Activated naive CD4-positive, alpha-beta T cell (primary cell): ENCODE measurements around the gene LRRC56.
"Not testable (repeated sequence)": the region's sequence is repeated elsewhere in the genome, so short reads cannot be mapped to it uniquely, and the experiment has no call there.

Source experiments
- DNase-seq, 4 experiments: peaks; one replicate each; lab custom pipeline; 2025; lab: John Stamatoyannopoulos, UW

LRRC56 gene

GRCh38 chr11:501683-502287 lies 35.5 kb upstream of the LRRC56 start:
- DNase-seq: no peak

- no peak for DNase-seq
These were observed 34.8 kb upstream of the LRRC56 start for GRCh38 chr11:502288-503178.

- DNase-seq: no peak
These were observed 33.9 kb upstream of the LRRC56 start for GRCh38 chr11:503179-503981.

- DNase-seq: peak in 1 of 4 experiments; percentile 8
These were observed 33.0 kb upstream of the LRRC56 start for GRCh38 chr11:504053-504993.

GRCh38 chr11:504994-505344 lies 32.4 kb upstream of the LRRC56 start:
- no peak for DNase-seq

- peak; percentile 94 to 96 (median 94) for DNase-seq
These were observed 30.9 kb upstream of the LRRC56 start for GRCh38 chr11:506238-506994.

- DNase-seq: peak; percentile 99 to 100 (median 100)
These were observed 30.2 kb upstream of the LRRC56 start, which contains the start of gene RNH1 for GRCh38 chr11:506995-507726. RNH1 (minus strand) TSS chr11:507242; CDS start chr11:502162, 5,080 bp downstream.

GRCh38 chr11:507727-508515 lies 29.4 kb upstream of the LRRC56 start:
- DNase-seq: no peak

GRCh38 chr11:508956-509355 lies 28.4 kb upstream of the LRRC56 start:
- no peak for DNase-seq

- no peak for DNase-seq
These were observed 24.3 kb upstream of the LRRC56 start for GRCh38 chr11:512761-513595.

- DNase-seq: no peak
These were observed 22.7 kb upstream of the LRRC56 start for GRCh38 chr11:514606-515005.

- DNase-seq: no peak
These were observed 22.2 kb upstream of the LRRC56 start for GRCh38 chr11:515131-515530.

- DNase-seq: no peak
These were observed 20.9 kb upstream of the LRRC56 start for GRCh38 chr11:516400-516799.

GRCh38 chr11:516918-517685 lies 20.2 kb upstream of the LRRC56 start:
- DNase-seq: not testable (repeated sequence)

- DNase-seq: no peak
These were observed 18.7 kb upstream of the LRRC56 start for GRCh38 chr11:518463-519202.

GRCh38 chr11:520428-521176 lies 16.7 kb upstream of the LRRC56 start:
- no peak for DNase-seq
